Gastrocnemius medialis (tissue), 4 donors: ENCODE measurements around the gene PLPP4. TPM values are rescaled to one million over a fixed set of nuclear protein-coding genes. Genes with fewer than 3 reads are reported as not detected.

ENCODE experiments used
- ATAC-seq, 2 donors: fragments of 150-250 bp; one replicate each; pipeline ENCODE4 v1.9.1; 2016
- DNase-seq, 2 donors: peaks; one replicate each; pipeline ENCODE4 v3.0.0-alpha.2; 2019
- H3K27ac ChIP-seq, 4 donors: fragments of 200-600 bp; sonication (generic); 1 replicate in 1 of 4; 2 replicates in 3 of 4; pipeline ENCODE4 v1.5.1; 2016 to 2018; ENCODE audit warnings: mild to moderate bottlenecking in 2 of 4, moderate library complexity in 1 of 4
- H3K27me3 ChIP-seq, 3 donors: fragments of 200-600 bp; sonication (generic) in 2 of 3; 1 replicate in 1 of 3; 2 replicates in 2 of 3; pipeline versions ENCODE4 v1.5.1 to v1.6.0; 2016 to 2019; ENCODE audit warnings: mild to moderate bottlenecking in 1 of 3, moderate library complexity in 1 of 3
- H3K36me3 ChIP-seq, 2 donors: fragments of 200-600 bp; sonication (generic) in 1 of 2; one replicate each; pipeline ENCODE4 v1.5.1; 2017 to 2018
- H3K4me1 ChIP-seq, 2 donors: fragments of 200-600 bp; sonication (generic) in 1 of 2; one replicate each; pipeline ENCODE4 v1.5.1; 2016 to 2017; ENCODE audit warnings: mild to moderate bottlenecking in 2 of 2
- H3K4me3 ChIP-seq, 4 donors: fragments of 200-600 bp; sonication (generic) in 3 of 4; 1 replicate in 1 of 4; 2 replicates in 3 of 4; pipeline ENCODE4 v1.5.1; 2016 to 2019; ENCODE audit warnings: mild to moderate bottlenecking in 2 of 4
- H3K9me3 ChIP-seq, 3 donors: fragments of 200-600 bp; sonication (generic) in 2 of 3; 1 replicate in 1 of 3; 2 replicates in 2 of 3; pipeline ENCODE4 v1.5.1; 2016 to 2019
- POLR2A ChIP-seq, 2 donors: fragments of 450-650 bp; IDR thresholded peaks; one replicate each; pipeline ENCODE4 v1.6.1; 2017; ENCODE audit warnings: antibody characterized with exemption in 2 of 2, mild to moderate bottlenecking in 2 of 2, moderate library complexity in 2 of 2
- in situ Hi-C, 4 donors: fragments of 200-750 bp; cut with MboI; loops; one replicate each; pipeline versions ENCODE4 v1.15.0 to v1.8.0; 2017; ENCODE audit warnings: low sequenced_read_pairs in 4 of 4
- intact Hi-C: fragments of 100-400 bp; cut with DNase I; formaldehyde crosslinking; loops from one replicate; pipeline ENCODE4 v1.15.1; 2023; ENCODE audit warnings: low total_unique reads
- total RNA-seq, 4 donors: library from RNA; depleted of rRNA; stranded (reverse); fragments of >200 nt; gene quantifications; one replicate each; pipeline versions ENCODE4 v1.1.0 to v1.2.3, GENCODE V29; 2016
- TF ChIP-seq, protein P1 (sequence below), 5 experiments: fragments of 450-650 bp in 3 of 5; fragments of 200-600 bp in 2 of 5; sonication (generic) in 2 of 5; IDR thresholded peaks in 4 of 5; conservative IDR thresholded peaks in 1 of 5; 1 replicate in 4 of 5; 2 replicates in 1 of 5; pipeline ENCODE4 v1.5.1; 2016 to 2019; ENCODE audit warnings: antibody characterized with exemption in 5 of 5, mild to moderate bottlenecking in 3 of 5, moderate library complexity in 3 of 5

Gene PLPP4
- total RNA-seq, 4 donors from 2014 or later, result not detected

DNA sequence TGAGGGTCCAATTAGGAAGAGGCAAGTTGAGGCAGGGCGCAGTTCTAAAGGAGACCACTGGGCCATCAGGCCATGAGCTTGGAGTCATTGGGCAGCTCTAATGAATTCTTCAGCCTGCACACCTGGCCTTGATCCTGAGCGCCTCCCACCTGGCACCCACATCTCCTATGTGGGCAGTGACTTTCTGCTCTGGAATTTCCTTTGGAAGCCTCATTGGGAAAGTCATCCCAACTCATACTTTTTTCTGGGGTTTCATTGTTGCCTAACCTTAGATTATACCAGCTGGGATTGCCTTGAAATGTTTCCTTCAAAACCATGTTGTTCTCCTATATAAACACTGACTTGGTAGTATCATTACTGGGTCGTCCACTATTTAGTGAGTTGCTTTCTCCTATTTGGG lies 54.1 kb downstream of the PLPP4 start:
- ATAC-seq, result no peak
- in situ Hi-C loops, result no loop called here
- TF ChIP-seq POLR2A (IDR thresholded peaks at IDR 0.05), result no peak
- TF ChIP-seq, protein P1, sequence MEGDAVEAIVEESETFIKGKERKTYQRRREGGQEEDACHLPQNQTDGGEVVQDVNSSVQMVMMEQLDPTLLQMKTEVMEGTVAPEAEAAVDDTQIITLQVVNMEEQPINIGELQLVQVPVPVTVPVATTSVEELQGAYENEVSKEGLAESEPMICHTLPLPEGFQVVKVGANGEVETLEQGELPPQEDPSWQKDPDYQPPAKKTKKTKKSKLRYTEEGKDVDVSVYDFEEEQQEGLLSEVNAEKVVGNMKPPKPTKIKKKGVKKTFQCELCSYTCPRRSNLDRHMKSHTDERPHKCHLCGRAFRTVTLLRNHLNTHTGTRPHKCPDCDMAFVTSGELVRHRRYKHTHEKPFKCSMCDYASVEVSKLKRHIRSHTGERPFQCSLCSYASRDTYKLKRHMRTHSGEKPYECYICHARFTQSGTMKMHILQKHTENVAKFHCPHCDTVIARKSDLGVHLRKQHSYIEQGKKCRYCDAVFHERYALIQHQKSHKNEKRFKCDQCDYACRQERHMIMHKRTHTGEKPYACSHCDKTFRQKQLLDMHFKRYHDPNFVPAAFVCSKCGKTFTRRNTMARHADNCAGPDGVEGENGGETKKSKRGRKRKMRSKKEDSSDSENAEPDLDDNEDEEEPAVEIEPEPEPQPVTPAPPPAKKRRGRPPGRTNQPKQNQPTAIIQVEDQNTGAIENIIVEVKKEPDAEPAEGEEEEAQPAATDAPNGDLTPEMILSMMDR (IDR thresholded peaks at IDR 0.05 in 4 of 5, conservative IDR thresholded peaks at IDR 0.05 in 1 of 5), result no peak

DNA sequence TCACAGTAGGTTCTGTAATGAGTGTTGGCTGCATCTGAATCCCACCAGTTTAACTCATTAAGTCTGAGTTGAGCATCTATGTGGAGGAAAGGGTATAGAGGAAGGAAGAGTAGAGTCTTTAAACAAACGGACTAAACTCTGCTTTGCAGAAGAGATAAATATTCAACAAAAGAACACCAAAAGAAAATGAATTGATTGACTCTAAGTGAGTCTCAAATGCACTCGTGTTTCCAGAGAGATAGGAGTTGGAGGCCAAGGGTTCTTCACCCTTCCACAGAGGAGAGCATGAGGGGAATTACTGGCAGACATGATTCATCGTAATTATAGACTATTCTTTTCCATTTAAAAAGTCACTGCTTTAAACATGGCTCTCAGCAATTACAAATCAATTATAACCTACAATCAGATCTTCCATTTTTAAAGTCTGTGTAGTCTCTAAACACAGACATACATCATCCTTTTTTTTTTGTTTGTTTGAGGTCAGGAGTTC lies 56.3 kb downstream of the PLPP4 start:
- ATAC-seq (no peak), DNase-seq (no peak)
- H3K4me3 ChIP-seq, result no peak overlapping the region
- intact Hi-C loops (no loop called here), in situ Hi-C loops (no loop called here)
- H3K9me3 ChIP-seq, result no peaks in the 10 kb centered on the region
- H3K27ac ChIP-seq, result no peak overlapping the region
- TF ChIP-seq, protein P1 (IDR thresholded peaks at IDR 0.05 in 4 of 5, conservative IDR thresholded peaks at IDR 0.05 in 1 of 5), result no peak
- TF ChIP-seq POLR2A (IDR thresholded peaks at IDR 0.05), result no peak
- H3K27me3 ChIP-seq, result no peaks in the 10 kb centered on the region
- no peaks in the 10 kb centered on the region for H3K36me3 ChIP-seq
- H3K4me1 ChIP-seq, result no peaks in the 10 kb centered on the region

More for the DNA sequence above, 54.1 kb downstream of the PLPP4 start:
- DNase-seq, result no peak
- Histone ChIP-seq H3K27me3 (no peaks in the 10 kb centered on the region), H3K27ac (no peak overlapping the region), H3K36me3 (no peaks in the 10 kb centered on the region), H3K4me1 (no peaks in the 10 kb centered on the region), H3K9me3 (no peaks in the 10 kb centered on the region), H3K4me3 (no peak overlapping the region)
- intact Hi-C loops, result no loop called here

DNA sequence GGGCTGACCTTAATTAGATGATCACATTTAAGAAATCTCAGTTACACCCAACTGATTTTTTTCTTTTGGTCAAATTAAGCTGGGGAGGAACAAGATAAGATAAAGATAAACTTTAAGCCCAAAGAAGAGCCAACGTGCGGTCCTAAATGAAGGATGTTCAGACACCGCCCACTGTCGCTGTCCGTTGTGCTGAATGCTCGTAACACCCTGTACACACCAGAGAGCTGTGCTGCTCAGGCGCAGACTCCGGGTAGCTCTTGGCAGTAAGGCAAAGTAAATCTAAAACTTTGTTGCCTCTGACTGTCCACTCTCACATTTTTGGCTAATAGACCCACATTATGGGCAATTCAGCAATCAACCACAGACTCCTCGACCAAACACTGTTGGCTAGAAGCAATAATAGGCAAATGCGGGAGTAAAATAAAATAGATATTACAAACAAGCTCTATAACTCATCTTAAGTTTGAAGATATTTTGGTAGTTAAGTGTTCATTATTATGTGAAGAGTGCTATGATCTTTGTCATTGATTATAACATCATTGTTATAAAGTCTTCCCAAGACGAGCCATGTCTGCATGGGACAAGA lies 57.1 kb downstream of the PLPP4 start:
- Histone ChIP-seq H3K27ac (no peak overlapping the region), H3K27me3 (no peaks in the 10 kb centered on the region), H3K4me3 (no peak overlapping the region), H3K36me3 (no peaks in the 10 kb centered on the region), H3K4me1 (no peaks in the 10 kb centered on the region), H3K9me3 (no peaks in the 10 kb centered on the region)
- TF ChIP-seq, protein P1 (IDR thresholded peaks at IDR 0.05 in 4 of 5, conservative IDR thresholded peaks at IDR 0.05 in 1 of 5), result no peak
- no peak for TF ChIP-seq POLR2A (IDR thresholded peaks at IDR 0.05)
- in situ Hi-C loops, result no loop called here
- ATAC-seq, result no peak
- DNase-seq, result no peak
- intact Hi-C loops, result no loop called here

DNA sequence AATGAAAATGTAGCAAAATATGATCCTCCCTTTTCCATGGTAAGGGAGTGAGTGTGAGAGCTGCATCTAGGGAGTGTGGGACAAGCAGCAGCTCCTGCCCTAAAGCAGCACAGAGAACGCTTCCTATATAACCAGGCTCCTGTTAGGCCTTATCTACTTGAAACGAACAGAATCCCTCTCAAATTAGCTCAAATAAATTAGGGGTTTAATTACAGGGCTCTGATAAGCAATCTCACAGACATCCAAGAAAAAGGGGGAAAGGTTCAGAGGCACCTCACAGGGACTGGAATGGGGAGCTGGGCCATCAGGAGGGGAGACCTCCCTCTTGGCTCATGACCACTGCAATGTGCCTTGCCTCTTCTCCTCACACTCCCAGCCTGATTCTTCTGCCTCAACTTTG lies 57.9 kb downstream of the PLPP4 start:
- Histone ChIP-seq H3K4me1 (no peaks in the 10 kb centered on the region), H3K9me3 (no peaks in the 10 kb centered on the region), H3K27ac (no peak overlapping the region), H3K27me3 (no peaks in the 10 kb centered on the region), H3K36me3 (no peaks in the 10 kb centered on the region), H3K4me3 (no peak overlapping the region)
- no peak for TF ChIP-seq POLR2A (IDR thresholded peaks at IDR 0.05)
- TF ChIP-seq, protein P1 (IDR thresholded peaks at IDR 0.05 in 4 of 5, conservative IDR thresholded peaks at IDR 0.05 in 1 of 5), result no peak
- in situ Hi-C loops (no loop called here), intact Hi-C loops (no loop called here)
- no peak for ATAC-seq
- no peak for DNase-seq

GRCh38 chr10:120515741-120516140 lies 58.7 kb downstream of the PLPP4 start:
- ATAC-seq (no peak), DNase-seq (no peak)
- H3K4me3 ChIP-seq, result no peak overlapping the region
- H3K4me1 ChIP-seq, result no peaks in the 10 kb centered on the region
- in situ Hi-C loops (no loop called here), intact Hi-C loops (no loop called here)
- H3K27ac ChIP-seq, result no peak overlapping the region
- no peaks in the 10 kb centered on the region for H3K27me3 ChIP-seq
- no peaks in the 10 kb centered on the region for H3K9me3 ChIP-seq
- H3K36me3 ChIP-seq, result no peaks in the 10 kb centered on the region
- TF ChIP-seq POLR2A (IDR thresholded peaks at IDR 0.05), result no peak
- TF ChIP-seq, protein P1 (IDR thresholded peaks at IDR 0.05 in 4 of 5, conservative IDR thresholded peaks at IDR 0.05 in 1 of 5), result no peak
